ENCODE data around the gene GMCL2.

Gene GMCL2

DNA sequence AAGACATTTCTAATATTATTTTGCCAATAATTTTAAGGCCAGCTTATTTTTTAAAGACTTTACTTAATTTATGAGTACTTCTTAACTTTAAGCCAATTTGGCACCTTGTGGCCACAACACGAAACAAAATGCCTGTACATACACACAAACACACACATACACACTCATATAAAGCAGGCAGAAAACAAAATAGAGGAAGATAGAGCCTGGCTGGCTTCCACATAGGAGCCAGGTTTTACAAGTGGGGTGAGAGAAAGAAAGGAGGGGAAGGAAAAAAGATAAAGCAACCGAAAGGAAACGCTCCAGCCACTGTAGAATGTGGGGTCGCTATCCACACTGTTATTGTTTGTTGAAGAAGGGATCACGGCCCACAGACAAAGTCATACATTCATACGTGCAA, 10.4 kb downstream of the GMCL2 start:
- no peak for DNase-seq

DNA sequence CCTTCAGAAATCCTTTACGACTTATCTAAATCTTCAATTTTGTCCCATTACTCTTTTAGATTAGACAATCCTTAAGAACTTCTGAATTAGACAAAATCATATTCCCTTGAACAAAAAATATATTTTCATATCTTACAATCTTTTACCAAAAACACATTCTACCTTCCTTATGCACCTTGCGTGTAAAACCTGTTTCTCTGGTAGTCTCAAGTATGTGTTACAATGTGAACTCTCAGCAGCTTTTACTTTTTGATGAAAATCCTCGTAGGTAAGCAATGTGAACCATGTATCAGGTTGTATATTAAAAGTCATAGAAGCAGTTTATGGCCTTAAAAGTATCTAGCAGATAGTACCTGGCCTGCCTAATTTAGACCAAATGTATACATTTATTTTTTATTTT, 12.7 kb downstream of the GMCL2 start:
- no peak for DNase-seq

DNA sequence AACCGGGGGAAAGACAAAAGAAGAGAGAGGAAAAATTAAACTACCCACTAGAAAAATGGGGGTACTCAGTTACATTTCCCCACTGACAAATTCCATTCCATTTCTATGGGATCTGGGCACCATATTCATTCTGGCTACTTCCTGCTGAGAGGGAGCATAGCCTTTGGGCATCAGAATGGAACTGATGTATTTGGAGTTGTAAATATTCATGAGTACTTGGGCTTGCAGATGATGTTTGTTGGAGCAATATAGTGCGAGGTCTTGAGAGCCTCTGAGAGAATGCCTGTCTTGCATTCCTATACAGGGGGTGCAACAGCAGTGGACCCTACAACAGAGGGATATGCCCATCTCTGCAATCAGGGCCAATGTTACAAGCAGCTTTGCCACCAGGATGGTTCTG, 16.7 kb downstream of the GMCL2 start:
- no peak for DNase-seq

DNA sequence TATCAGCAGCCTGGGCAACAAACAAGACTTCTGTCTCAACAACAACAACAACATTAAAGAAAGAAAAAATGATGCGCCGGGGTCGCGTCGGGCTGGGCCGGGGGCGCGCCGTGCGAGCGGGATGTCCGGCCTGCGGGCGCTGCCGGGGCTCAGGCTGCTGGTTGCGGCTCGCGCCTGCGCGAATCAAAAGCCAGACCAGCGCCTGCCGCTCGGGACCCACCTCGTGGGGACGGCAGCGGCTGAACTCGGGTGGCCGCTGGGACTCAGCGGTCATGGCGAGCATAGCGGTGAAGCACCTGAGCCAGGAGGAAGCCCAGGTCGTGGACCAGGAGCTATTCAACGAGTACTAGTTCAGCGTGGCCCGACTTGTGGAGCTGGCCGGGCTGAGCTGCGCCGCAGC, 21.6 kb downstream of the GMCL2 start:
- no peak for DNase-seq

DNA sequence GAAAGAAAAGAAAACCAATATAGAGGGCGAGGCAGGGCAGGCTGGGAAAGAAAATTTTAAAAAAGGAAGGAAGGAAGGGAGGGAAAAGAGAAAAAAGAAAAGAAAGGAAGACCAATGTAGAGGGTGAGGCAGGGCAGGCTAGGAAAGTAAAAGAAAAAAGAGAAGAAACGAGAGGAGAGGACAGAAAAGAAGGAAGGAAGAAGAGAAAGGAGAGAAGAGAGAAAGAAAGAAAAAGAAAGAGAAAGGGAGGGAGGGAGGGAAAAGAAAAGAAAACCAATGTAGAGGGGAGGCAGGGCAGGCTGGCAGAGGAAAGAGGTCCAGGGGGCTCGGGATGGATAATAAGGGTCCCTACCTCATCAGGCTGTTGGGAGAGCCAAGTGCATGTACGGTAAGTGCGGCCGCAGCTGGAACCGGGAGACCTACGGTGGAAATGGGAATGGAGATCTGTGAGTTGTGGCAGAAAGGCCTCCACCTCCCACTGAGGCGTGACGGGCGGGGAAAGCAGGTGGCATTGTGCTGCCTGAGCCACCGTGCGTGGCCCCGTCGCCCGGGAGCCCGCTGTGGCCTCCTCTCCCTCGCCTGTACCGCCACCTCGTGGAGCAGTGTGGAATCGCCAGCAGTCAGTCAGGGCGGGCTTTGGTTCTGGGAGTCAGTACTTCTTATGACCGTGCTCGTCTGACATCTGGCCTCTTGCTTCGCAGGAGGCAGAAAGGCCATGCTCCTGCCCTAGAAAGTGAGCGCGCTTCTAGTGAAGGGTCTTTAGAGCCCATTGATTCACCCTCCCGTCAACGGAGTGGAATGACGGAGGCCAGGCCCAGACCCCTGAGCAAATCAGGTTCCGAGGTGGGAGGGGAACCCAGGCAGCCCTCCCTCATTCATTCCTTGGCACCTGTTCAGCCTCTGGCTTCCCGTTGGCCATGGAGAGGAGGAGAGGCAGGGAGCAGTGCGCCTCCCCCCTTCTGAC, 23.1 kb downstream of the GMCL2 start:
- peak; percentile 91 for DNase-seq

DNA sequence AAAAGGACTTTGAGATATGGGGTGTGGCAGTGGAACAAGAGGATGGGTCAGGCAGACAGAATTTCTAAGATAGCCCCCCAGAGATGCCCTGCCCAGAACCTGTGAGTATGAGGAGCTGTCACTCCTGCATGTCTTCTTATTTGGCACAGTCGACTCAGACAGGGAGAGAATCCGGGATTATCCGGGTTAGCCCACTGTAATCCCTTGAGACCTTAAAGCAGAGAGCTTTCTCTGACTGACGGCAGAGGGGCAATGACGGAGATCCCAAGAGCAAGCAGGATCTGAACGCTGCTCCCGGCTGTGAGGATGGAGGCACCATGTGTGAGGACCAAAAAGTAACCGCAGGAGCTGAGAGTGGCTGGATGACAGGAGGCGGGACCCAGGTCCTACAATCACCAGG, 24.7 kb downstream of the GMCL2 start:
- DNase-seq: no peak

DNA sequence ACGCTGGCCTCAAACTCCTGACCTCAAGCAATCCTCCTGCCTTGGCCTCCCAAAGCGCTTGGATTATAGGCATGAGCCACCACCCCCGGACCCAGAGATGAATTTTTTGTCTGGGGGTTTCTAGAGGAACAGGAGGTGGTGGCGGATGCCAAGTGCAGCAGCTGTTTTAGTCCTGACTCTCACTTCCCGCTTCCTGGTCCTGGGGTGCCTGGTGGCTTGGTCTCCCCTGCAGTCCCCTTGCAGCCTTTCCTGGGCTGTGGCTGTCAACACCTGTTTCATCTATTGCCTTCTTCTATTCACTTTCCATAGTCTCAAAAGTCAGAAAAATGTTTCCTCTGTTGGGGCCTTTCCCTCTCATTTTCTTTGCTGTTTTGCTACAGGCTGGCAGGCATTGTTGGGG, 27.0 kb downstream of the GMCL2 start:
- no peak for DNase-seq

DNA sequence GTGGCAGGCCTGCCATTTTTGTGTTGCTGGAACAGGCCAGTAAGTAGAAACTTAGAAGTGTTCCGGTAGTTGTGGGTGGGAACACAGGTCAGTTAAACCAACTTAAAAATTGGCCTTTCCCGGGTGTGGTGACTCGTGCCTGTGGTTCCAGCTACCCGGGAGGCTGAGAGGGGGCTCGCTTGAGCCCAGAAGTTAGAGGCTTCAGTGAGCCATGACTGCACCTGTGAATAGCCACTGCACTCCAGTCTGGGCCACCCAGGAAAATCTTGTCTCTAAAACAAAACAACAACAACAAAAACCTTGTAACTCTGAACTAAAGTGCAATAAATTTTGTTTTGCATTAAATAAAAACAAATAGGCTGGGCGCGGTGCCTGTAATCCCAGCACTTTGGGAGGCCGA, 32.1 kb downstream of the GMCL2 start:
- DNase-seq: no peak

DNA sequence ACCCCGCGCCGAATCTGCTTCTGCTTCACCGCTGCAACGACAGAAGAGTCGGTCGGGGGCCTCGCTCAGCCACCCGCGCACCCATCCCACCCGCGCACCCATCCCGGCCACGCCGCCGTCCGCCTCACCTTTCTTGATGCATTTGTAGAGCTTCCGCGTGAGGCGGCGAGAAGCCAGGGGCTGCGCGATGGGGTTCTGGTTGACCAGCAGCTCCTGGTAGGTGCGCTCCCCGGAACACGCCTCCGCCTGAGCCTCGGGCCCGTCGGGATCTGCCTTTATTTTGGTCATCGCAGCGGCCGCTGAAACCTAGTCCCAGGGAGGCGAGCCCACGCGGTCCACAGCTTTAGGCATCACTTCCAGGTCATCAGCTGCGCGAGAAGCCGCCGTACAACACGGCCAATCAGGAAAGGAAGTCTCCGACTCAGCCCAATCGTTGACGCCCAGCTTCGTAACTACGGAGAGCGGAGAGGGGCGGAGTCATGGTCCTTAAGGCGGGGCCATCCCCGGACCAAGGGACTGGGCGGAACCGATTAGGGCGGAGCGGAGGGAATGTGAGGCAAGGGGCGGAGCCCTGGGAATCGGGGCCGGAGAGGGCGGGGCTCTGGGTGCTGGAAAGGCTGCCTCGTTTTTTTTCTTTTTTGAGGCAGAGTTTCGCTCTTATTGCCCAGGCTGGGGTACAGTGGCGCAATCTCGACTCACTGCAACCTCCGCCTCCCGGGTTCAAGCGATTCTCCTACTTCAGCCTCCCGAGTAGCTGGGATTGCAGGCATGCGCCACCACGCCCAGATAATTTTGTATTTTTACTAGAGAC, 33.4 kb downstream of the GMCL2 start, which contains the start of gene NHP2:
Gene NHP2, minus strand, starts transcription at position 356 of the 811 bp plus-strand sequence. Its CDS starts 68 bp downstream, at position 288.
- DNase-seq: peak; percentile 97

DNA sequence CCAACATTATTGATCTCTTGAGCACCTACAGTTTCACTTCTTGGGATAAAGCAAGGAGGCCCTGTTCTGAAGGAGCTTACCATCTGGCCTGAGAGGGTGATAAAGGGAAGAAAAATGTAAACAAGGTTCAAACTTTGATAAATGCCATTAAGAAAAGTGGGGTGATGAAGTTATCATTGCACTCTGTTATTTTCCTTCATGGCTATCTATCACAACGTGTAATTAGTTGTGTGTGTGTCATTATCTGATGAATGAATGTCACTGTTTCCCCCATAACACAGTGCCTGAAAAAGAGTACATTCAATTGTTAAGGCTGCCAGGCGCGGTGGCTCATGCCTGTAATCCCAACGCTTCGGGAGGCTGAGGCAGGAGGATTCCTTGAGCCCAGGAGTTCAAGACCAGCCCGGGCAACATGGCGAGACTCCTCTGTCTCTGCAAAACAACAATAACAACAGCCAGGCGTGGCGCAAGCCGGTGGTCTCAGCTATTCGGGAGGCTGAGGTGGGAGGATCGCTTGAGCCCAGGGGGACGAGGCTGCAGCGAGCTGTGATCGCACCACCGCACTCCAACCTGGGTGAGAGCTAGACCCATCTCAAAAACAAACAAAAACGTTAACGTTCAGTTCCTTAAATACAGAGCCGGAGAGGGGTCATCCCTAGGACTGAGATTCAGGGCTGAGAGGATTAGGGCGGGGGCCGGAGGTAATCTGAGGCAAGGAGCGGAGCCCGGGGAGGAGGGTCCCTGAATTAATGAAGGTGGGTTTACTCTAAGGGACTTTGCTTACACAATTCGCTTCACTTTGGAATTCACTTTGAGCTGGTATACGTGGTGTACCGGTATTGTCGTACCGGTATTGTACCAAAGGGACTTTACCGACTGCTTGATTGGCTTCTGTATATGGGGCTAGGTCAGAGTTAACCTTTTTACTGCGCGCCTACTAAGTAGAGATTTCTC, 34.4 kb downstream of the GMCL2 start:
- DNase-seq: no peak

DNA sequence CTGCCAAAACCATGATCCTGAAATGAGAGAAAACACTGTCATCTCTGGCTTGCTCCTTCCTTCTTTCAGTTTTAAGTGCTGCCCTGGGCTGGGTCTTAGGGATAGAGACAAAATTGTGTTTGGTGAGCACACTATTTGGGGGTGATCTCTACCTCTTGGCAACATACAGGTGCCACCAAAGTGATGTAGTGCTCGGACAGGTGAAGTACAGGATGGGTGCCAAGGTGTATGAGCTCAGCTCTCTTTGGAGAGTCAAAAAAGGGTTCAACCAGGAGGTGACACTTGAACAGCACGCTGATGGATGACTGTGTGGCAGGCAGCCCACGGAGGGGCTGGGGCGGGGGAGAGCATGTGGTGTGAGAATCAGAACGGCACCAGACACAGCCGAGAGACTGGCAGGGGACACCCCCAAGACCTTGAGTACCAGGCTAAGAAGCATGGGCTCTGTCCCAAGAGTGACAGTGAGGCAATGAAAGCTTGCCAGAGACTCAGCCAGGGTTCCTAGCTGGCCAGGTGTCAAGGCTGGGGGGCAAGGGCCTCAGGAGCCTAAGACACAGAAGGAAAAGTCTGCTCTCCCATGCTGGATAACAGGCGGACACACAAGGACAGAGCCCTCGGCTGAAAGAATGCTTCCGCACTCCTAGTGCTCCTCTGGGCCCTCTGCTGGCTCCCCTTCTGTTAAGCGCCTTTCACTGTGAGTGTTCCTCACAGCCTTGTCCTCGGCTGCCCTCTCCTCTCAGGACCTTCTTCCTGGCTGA, 36.0 kb downstream of the GMCL2 start:
- no peak for DNase-seq

DNA sequence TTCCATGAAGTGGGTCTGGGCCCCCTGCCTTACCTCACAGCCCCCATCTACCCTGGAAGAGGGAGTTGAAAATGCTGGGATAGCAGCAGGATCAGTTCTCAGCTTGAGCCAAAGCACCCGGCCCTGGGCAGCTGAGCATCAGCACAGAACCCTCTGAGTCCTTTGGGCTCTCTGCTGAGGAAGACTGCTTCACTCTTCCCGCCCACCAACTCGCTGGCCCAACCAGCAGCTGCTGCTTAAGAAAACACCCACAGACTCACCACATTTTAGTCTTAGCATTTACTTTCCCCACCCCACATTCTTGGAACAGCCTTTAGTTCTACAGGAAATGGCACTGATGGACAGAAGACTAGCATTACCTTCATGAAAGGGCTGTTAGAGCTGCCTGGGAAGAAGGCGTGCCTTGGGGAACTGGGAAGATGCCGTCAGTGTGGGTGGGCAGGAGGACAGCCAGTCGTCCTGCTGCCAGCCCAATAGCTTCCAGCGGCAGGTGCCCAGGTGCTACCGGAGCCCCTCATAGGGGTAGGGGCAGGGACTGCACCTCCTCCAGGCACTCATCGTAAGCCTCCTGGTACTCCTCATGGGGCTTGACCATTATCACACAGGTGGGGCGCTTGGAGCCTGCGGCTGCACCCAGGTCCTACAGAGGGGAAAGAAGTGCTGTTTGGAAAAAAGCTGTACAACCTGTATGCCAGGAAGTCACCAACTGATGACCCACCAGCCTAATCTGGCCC, 37.8 kb downstream of the GMCL2 start:
- DNase-seq: no peak

DNA sequence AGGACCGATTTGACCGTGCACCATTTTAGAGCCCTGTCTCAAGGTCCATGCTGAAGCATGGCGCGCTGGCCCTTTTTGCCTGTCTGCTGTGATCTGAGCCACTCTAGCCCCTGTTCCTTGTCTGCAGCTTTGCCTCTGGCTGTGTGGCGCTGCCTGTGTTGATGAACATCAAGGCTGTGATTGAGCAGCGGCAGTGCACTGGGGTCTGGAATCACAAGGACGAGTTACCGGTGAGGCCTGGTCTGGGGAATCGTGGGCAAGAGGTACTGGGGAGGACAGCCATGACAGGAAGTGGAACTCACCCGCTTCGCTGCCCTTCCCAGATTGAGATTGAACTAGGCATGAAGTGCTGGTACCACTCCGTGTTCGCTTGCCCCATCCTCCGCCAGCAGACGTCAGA, 39.8 kb downstream of the GMCL2 start:
- DNase-seq: no peak

DNA sequence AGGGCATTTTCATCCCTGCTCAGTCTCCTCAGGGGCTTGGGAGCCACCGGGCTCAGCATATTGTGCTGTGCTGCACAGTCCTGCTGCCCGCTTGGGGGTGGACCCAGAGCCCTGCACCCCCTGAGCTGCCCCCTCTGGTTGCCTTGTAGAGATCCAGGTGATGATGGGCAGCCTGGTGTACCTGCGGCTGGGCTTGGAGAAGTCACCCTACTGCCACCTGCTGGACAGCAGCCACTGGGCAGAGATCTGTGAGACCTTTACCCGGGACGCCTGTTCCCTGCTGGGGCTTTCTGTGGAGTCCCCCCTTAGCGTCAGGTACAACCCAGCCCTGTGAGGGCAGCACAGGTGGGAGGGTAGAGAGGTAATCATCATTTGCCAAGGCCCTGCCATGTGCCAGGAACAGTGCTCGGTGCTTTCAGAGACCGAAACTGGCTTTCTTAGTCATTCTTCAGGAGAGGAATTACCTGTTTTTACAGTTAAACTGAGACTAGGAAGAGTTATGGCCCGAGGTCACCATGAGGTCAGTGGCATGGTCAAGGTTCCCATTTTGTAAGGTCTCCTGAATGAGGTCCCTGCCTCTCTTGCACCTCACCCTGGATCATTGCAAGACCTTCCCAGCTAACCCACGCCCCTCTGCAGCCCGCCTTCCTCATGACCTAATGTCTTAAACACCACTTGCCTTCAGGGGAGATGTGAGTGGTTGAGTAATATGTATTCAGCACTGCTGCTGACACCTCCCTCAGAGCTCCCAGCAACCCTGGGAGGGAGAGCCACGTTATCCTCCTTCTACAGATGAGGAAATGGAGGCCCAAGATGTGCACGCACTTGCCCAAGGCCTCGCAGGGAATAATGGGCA, 41.0 kb downstream of the GMCL2 start:
- DNase-seq: no peak

DNA sequence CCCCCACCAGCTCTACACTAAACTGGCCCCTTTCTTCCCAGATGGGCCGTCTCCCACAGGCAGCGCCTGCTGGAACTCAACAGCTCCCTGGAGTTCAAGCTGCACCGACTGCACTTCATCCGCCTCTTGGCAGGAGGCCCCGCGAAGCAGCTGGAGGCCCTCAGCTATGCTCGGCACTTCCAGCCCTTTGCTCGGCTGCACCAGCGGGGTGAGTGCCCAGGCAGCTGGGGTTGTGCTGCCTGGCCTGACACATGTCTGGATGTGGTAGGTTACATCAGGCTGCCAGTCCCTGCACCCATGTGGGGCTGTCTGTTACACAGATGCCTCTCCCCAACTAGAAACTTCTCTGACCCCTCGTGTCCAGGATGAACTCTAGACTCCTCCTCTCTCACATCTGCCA, 43.3 kb downstream of the GMCL2 start:
- no peak for DNase-seq

DNA sequence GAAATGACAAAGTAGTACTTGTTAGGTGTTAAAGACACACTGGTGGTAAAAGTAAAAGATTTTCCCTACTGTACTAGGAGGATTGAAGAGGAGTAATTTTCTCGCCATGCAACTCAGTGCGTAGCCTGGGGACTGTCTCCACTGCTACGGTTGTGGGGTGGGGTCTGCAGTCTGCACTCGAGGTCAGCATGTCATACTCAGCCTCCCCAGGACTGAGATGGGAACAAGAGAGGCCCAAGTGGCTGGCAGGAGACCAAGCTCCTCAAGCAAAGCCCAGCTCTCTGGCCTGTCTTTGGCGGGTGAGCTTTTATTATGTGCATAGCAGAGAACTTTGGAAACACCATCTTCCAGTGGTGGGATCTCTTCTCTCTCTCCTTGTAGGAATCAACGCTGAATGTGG, 43.9 kb downstream of the GMCL2 start:
- DNase-seq: no peak

DNA sequence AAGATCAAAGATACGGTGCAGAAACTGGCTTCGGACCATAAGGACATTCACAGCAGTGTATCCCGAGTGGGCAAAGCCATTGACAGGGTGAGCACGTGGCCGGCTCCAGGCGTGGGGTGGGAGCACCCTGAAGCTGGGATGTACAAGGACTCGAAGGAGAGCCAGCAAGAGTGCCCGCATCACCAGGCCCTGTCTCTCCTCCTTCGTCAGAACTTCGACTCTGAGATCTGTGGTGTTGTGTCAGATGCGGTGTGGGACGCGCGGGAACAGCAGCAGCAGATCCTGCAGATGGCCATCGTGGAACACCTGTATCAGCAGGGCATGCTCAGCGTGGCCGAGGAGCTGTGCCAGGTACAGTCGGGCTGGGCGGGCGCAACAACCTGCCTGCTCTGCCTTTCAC, 44.5 kb downstream of the GMCL2 start:
- DNase-seq: no peak

DNA sequence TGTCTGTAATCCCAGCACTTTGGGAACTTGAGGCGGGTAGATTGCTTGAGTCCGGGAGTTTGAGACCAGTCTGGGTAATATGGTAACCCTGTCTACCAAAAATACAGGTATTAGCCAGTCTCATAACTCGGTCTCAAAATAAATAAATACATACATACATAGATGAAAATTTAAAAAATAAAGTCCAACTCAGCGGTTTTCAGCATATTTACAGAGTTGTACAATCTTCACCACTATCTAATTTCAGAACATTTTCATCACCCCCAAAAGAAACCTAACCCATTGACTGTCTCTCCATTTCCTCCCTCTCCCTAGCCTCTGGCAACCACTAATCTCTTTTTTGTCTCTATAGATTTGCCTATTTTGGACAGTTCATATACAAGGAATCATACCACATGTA, 45.6 kb downstream of the GMCL2 start:
- no peak for DNase-seq

DNA sequence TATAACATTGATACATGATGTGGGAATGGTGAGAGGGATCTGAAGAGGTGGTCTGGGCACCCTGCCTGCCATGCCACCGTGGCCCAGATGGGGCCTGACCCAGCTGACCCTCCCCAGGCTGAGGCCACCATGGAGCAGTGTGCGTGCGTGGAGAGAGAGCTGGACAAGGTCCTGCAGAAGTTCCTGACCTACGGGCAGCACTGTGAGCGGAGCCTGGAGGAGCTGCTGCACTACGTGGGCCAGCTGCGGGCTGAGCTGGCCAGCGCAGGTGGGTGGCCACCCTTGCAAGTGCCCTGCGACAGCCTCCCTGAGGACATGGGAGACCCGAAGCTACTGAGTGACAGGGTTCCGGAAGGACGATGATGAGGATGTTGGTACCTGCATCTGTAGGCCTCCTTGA, 49.2 kb downstream of the GMCL2 start:
- no peak for DNase-seq

DNA sequence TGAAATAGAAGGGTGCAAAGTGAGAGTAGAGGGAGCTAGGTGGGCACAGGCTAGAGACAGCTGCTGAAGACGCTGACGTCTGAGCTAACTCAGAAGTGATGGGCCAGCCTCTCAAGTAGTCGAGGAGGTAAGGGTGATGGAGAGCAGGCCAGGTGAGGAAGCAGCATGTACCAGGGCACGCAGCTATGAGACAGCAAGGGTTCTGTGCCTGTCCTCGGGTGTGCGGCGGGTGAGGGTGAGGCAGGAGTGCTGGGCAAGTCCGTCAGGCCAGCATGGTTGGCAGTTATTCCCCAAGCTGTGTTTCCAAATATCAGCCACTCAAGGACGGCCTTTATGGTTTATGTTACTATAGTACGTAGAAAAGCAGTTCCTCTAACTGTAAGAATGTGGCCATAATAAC, 50.2 kb downstream of the GMCL2 start:
- no peak for DNase-seq
